Common myeloid progenitor, CD34-positive (primary cell): ENCODE results near the gene BRICD5.

Experiments
- CTCF ChIA-PET: fragments of 350-600 bp; sonication (Branson Sonifier 250); formaldehyde crosslinking; loops from one replicate; lab custom pipeline; 2021; ENCODE audit warnings: antibody characterized with exemption; lab: Charles Lee
- POLR2A ChIA-PET: fragments of 350-600 bp; sonication (Branson Sonifier 250); formaldehyde crosslinking; loops from one replicate; lab custom pipeline; 2021; ENCODE audit warnings: antibody characterized with exemption; lab: Charles Lee
- DNase-seq, 3 donors: peaks; one replicate each; pipeline versions ENCODE4 v3.0.0 to v3.0.0-alpha.2; 2013
- H3K27ac ChIP-seq, 2 experiments: 1 replicate in 1 of 2; 2 replicates in 1 of 2; pipeline ENCODE4 v1.7.0; 2013; ENCODE audit warnings: inconsistent platforms in 2 of 2, low read length in 2 of 2, mild to moderate bottlenecking in 2 of 2, low read depth in 1 of 2, moderate library complexity in 1 of 2; ENCODE audit not compliant: severe bottlenecking in 2 of 2, insufficient read depth in 1 of 2, poor library complexity in 1 of 2
- H3K27me3 ChIP-seq, 5 experiments: replicated peaks in 2 of 5; 1 replicate in 3 of 5; 2 replicates in 2 of 5; pipeline versions ENCODE4 v1.6.1 to v1.7.0; 2013; ENCODE audit warnings: low read length in 4 of 5, mild to moderate bottlenecking in 2 of 5, moderate library complexity in 2 of 5, inconsistent platforms in 1 of 5; ENCODE audit not compliant: insufficient read depth in 5 of 5, control insufficient read depth in 4 of 5
- H3K36me3 ChIP-seq, 4 experiments: 1 replicate in 2 of 4; 2 replicates in 2 of 4; pipeline versions ENCODE4 v1.6.1 to v1.7.0; 2013; ENCODE audit warnings: low read length in 3 of 4, control low read depth in 1 of 4, mild to moderate bottlenecking in 1 of 4; ENCODE audit not compliant: control insufficient read depth in 4 of 4, insufficient read depth in 4 of 4
- H3K4me1 ChIP-seq, 4 experiments: 1 replicate in 3 of 4; 2 replicates in 1 of 4; pipeline versions ENCODE4 v1.6.1 to v1.7.1; 2013; ENCODE audit warnings: low read length in 3 of 4, mild to moderate bottlenecking in 3 of 4, control low read depth in 1 of 4, inconsistent platforms in 1 of 4, moderate library complexity in 1 of 4; ENCODE audit not compliant: control insufficient read depth in 4 of 4, insufficient read depth in 4 of 4; ENCODE audit errors: control extremely low read depth in 1 of 4
- H3K4me3 ChIP-seq, 7 experiments: 1 replicate in 4 of 7; 2 replicates in 3 of 7; pipeline versions ENCODE4 v1.5.1 to v1.7.0; 2013; ENCODE audit warnings: mild to moderate bottlenecking in 7 of 7, low read length in 6 of 7, moderate library complexity in 6 of 7, inconsistent platforms in 2 of 7, low read depth in 2 of 7, control low read depth in 1 of 7; ENCODE audit not compliant: insufficient read depth in 4 of 7, control insufficient read depth in 1 of 7; ENCODE audit errors: extremely low read depth in 1 of 7
- H3K9me3 ChIP-seq, 5 experiments: 1 replicate in 4 of 5; 2 replicates in 1 of 5; pipeline versions ENCODE4 v1.6.1 to v1.7.1; 2013; ENCODE audit warnings: low read length in 4 of 5, mild to moderate bottlenecking in 2 of 5, inconsistent platforms in 1 of 5, low read depth in 1 of 5, moderate library complexity in 1 of 5; ENCODE audit not compliant: control insufficient read depth in 4 of 5, insufficient read depth in 2 of 5; ENCODE audit errors: control extremely low read depth in 1 of 5
- WGBS: methylation state at CpG from one replicate; pipeline ENCODE4 v1.1.5; 2013; ENCODE audit not compliant: insufficient coverage; 5-methylcytosine and 5-hydroxymethylcytosine counted together

BRICD5 gene

DNA sequence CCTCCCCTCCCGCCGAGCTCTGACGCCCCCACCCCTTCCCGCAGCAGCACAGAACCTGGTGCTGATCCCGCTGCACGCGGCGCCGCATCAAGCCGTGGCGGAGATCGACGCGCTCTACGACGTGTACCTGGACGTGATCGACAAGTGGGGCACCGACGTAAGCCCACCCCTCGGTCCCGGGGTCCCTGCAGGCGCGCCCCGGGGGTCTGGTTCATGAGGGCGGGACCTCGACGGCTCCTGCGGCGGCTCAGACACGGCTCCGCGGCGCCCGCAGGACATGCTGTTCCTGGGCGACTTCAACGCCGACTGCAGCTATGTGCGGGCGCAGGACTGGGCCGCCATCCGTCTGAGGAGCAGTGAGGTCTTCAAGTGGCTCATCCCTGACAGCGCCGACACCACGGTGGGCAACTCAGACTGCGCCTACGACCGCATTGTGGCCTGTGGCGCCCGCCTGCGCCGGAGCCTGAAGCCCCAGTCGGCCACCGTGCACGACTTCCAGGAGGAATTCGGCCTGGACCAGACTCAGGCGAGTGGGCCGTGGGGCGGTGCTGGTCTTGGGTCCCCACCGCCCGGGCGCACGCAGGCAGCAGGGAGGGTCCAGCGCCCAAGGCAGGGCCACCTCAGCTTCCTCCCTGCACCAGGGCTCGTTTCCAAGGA lies 27.0 kb upstream of the BRICD5 start:
- Histone ChIP-seq H3K9me3 (no peaks in the 10 kb centered on the region), H3K27me3 (peaks cover 0 to 43% (median 12%) of the 10 kb centered on the region in 5 experiments), H3K36me3 (peaks cover 4 to 42% (median 22%) of the 10 kb centered on the region in 4 experiments), H3K4me3 (peak overlapping the region in 1 of 7 experiments; percentile 23), H3K27ac (no peak overlapping the region), H3K4me1 (peaks cover 0 to 18% (median 8%) of the 10 kb centered on the region in 4 experiments)
- CTCF ChIA-PET: interaction anchor here (1.5 to 1.8 kb wide), 2 partner anchors 12 to 14 kb away, joined by 7 to 8 read pairs; partner anchors contain the start of gene ECI1
- 17% methylated on average over 54 of the region's 65 CpGs for WGBS
- no peak for DNase-seq
- POLR2A ChIA-PET: interaction anchor here (0.8 to 1.1 kb wide), 2 partner anchors 250 to 1603 kb away, joined by 3 to 4 read pairs; no protein-coding TSS in a partner anchor

DNA sequence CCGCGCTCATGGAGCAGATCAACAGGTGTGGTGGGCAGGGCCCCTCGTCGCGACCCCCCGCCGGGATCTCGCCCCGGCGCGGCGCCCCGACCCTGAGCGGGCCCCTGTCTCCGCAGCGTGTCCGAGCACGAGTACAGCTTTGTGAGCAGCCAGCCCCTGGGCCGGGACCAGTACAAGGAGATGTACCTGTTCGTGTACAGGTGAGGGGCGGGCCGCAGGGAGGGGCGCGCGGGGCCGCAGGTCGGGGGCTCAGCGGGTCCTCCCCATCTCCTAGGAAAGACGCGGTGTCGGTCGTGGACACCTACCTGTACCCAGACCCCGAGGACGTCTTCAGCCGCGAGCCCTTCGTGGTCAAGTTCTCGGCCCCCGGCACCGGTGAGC lies 26.4 kb upstream of the BRICD5 start:
- ChIA-PET CTCF (no interaction called here), POLR2A (no interaction called here)
- H3K36me3 ChIP-seq: peaks cover 4 to 42% (median 23%) of the 10 kb centered on the region in 4 experiments
- 8% methylated on average over 37 of the region's 40 CpGs for WGBS
- H3K4me3 ChIP-seq: peak overlapping the region in 3 of 7 experiments; percentile 40 to 48 (median 45)
- no peak for DNase-seq
- H3K27me3 ChIP-seq: peaks cover 0 to 43% (median 12%) of the 10 kb centered on the region in 5 experiments
- H3K4me1 ChIP-seq: peaks cover 0 to 18% (median 8%) of the 10 kb centered on the region in 4 experiments
- H3K27ac ChIP-seq: no peak overlapping the region
- H3K9me3 ChIP-seq: no peaks in the 10 kb centered on the region

GRCh38 chr16:2236337-2237101 lies 25.9 kb upstream of the BRICD5 start, which contains the start of gene DNASE1L2:
Gene DNASE1L2, plus strand, starts transcription at chr16:2236444. Its CDS starts 373 bp downstream, at chr16:2236817.
- Histone ChIP-seq H3K9me3 (no peaks in the 10 kb centered on the region), H3K27me3 (peaks cover 0 to 43% (median 12%) of the 10 kb centered on the region in 5 experiments), H3K27ac (no peak within 1 kb of the TSS), H3K36me3 (peaks cover 6 to 46% (median 28%) of the 10 kb centered on the region in 4 experiments), H3K4me3 (peak within 1 kb of the TSS in 4 of 7 experiments; percentile 23 to 48 (median 42)), H3K4me1 (peaks cover 0 to 18% (median 8%) of the 10 kb centered on the region in 4 experiments)
- ChIA-PET POLR2A (interaction anchor here (0.8 to 1.4 kb wide), 2 partner anchors 13 to 15 kb away, joined by 3 read pairs; partner anchors contain the start of genes E4F1 and ECI1), CTCF (interaction anchor here (1.5 to 1.7 kb wide), 2 partner anchors 11 to 16 kb away, joined by 4 to 7 read pairs; no protein-coding TSS in a partner anchor)
- 8% methylated on average over 58 of the region's 64 CpGs for WGBS
- no peak for DNase-seq

DNA sequence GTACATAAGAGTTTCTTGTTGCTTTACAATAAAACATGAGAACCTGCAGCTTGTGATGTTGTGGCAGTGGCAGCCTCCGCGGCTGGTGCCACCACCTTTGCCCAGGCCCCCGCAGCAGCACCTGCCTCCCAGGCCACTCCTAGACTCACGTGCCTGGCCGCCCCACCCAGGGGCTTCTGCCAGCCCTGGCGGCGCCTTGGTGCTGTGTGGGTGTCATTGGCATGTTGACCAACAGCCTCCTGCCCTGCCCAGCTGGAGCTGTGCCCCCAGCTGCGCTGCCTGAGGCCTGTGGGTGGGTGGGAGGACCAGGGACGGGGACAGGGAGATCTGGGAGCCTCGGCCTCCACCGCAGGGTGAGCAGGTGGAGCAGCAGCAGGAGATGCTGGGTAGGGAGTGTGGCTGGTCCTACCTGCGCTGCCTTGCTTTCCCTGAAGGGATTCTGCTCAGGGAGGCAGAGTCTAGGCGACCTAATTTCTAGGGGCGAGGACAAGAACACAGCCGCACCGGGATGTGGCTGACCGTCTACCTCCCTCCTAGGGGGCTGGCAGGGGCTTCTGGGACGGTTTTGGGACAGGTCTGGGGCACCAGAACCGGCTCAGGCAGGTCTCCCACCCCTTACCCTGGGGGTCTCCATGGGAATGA lies 25.2 kb upstream of the BRICD5 start:
- no peak overlapping the region for H3K4me3 ChIP-seq
- ChIA-PET CTCF (interaction anchor here (1.5 to 1.7 kb wide), 2 partner anchors 10 to 16 kb away, joined by 4 to 7 read pairs; no protein-coding TSS in a partner anchor), POLR2A (interaction anchor here (0.8 to 1.4 kb wide), 2 partner anchors 12 to 16 kb away, joined by 3 read pairs; partner anchors contain the start of genes E4F1 and ECI1)
- H3K36me3 ChIP-seq: peaks cover 6 to 53% (median 31%) of the 10 kb centered on the region in 4 experiments
- DNase-seq: no peak
- H3K9me3 ChIP-seq: no peaks in the 10 kb centered on the region
- H3K27me3 ChIP-seq: peaks cover 0 to 43% (median 12%) of the 10 kb centered on the region in 5 experiments
- peaks cover 0 to 18% (median 8%) of the 10 kb centered on the region in 4 experiments for H3K4me1 ChIP-seq
- WGBS: 95% methylated on average over 13 of the region's 19 CpGs
- no peak overlapping the region for H3K27ac ChIP-seq

GRCh38 chr16:2235234-2235651 lies 24.6 kb upstream of the BRICD5 start:
- 94% methylated on average over 28 of the region's 28 CpGs for WGBS
- H3K27ac ChIP-seq: no peak overlapping the region
- H3K4me3 ChIP-seq: no peak overlapping the region
- DNase-seq: no peak
- H3K27me3 ChIP-seq: peaks cover 0 to 43% (median 12%) of the 10 kb centered on the region in 5 experiments
- peaks cover 9 to 59% (median 34%) of the 10 kb centered on the region in 4 experiments for H3K36me3 ChIP-seq
- H3K9me3 ChIP-seq: no peaks in the 10 kb centered on the region
- POLR2A ChIA-PET: interaction anchor here (1.4 kb wide), 1 partner anchor 16 kb away, joined by 3 read pairs; the partner anchor contains the start of gene ECI1
- peaks cover 0 to 18% (median 8%) of the 10 kb centered on the region in 4 experiments for H3K4me1 ChIP-seq
- CTCF ChIA-PET: interaction anchor here (1.5 to 1.7 kb wide), 2 partner anchors 10 to 17 kb away, joined by 4 to 7 read pairs; no protein-coding TSS in a partner anchor

DNA sequence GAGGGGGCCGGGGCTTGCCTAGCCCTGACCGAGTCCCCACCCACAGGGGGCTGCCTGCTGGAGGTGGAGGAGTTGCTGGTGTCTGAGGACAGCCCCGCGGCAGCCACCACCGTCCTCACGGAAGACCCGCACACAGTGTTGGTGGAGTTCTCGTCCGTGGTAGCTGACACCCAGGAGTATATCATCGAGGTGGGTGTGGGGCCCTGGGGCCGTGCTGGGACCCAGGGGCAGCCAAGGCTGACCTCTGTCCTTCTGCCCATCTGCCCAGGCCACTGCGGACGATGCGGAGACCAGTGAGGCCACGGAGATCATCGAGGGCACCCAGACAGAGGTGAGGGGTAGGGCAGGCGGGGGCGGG lies 24.1 kb upstream of the BRICD5 start:
- Histone ChIP-seq H3K27me3 (peaks cover 0 to 43% (median 12%) of the 10 kb centered on the region in 5 experiments), H3K4me1 (peaks cover 0 to 18% (median 8%) of the 10 kb centered on the region in 4 experiments), H3K4me3 (no peak overlapping the region), H3K27ac (no peak overlapping the region), H3K9me3 (no peaks in the 10 kb centered on the region), H3K36me3 (peaks cover 9 to 63% (median 38%) of the 10 kb centered on the region in 4 experiments)
- WGBS: 97% methylated on average over 16 of the region's 18 CpGs
- ChIA-PET POLR2A (no interaction called here), CTCF (interaction anchor here (1.5 kb wide), 1 partner anchor 17 kb away, joined by 4 read pairs; no protein-coding TSS in a partner anchor)
- no peak for DNase-seq
